Erythroblast (primary cell): ENCODE data around the gene CACNB4.

ENCODE experiments used
- GATA1 ChIP-seq: IDR thresholded peaks from 2 replicates; pipeline ENCODE4 v1.6.1; 2011; ENCODE audit warnings: low read depth, mild to moderate bottlenecking, control low read depth, low read length, moderate library complexity
- POLR2A ChIP-seq: IDR thresholded peaks from 2 replicates; pipeline ENCODE4 v1.6.1; 2011; ENCODE audit warnings: mild to moderate bottlenecking, low read length

- TF ChIP-seq POLR2A, result no peak
- TF ChIP-seq GATA1, result no peak
These were observed 114.3 kb downstream of the CACNB4 start for GRCh38 chr2:151984424-151985083.
